Right lobe of liver (tissue), 6 donors: ENCODE data around the gene RAB5IF. TPM values are rescaled to one million over a fixed set of nuclear protein-coding genes. Genes with fewer than 3 reads are reported as not detected.
A peak's percentile ranks its signal among the peaks of the same experiment; 100 is the strongest.

ENCODE experiments used
- ATAC-seq, 4 donors: fragments of 200-7000 bp; cut with Tn5 transposase; one replicate each; pipeline ENCODE4 v1.9.1; 2020; ENCODE audit warnings: mild to moderate bottlenecking in 4 of 4, moderate library complexity in 4 of 4
- DNase-seq, 3 donors: peaks; one replicate each; pipeline ENCODE4 v3.0.0-alpha.2; 2020
- H3K27ac ChIP-seq, 3 donors: fragments of 200-600 bp; one replicate each; pipeline ENCODE4 v1.8.0; 2022
- H3K27me3 ChIP-seq, 2 donors: fragments of 200-600 bp; one replicate each; pipeline ENCODE4 v1.8.0; 2022
- H3K36me3 ChIP-seq, 4 donors: fragments of 200-600 bp; sonication (generic) in 1 of 4; one replicate each; pipeline versions ENCODE4 v1.5.1 to v1.8.0; 2017 to 2022; ENCODE audit warnings: control low read depth in 1 of 4
- H3K4me1 ChIP-seq, 4 donors: fragments of 200-600 bp; sonication (generic) in 1 of 4; one replicate each; pipeline versions ENCODE4 v1.5.1 to v1.8.0; 2017 to 2022; ENCODE audit warnings: control low read depth in 1 of 4
- H3K4me3 ChIP-seq, 3 donors: fragments of 200-600 bp; one replicate each; pipeline ENCODE4 v1.8.0; 2022
- H3K9me3 ChIP-seq, 4 donors: fragments of 200-600 bp; sonication (generic) in 1 of 4; one replicate each; pipeline versions ENCODE4 v1.5.1 to v1.8.0; 2017 to 2022; ENCODE audit warnings: control low read depth in 1 of 4
- POLR2A ChIP-seq: fragments of 450-650 bp; IDR thresholded peaks from one replicate; pipeline ENCODE4 v1.6.1; 2017; ENCODE audit warnings: antibody characterized with exemption, mild to moderate bottlenecking
- WGBS: methylation state at CpG from one replicate; pipeline ENCODE4 v1.1.6; 2018; ENCODE audit warnings: low coverage, low lambda C conversion rate; ENCODE audit not compliant: insufficient coverage; ENCODE audit errors: missing lambda C conversion rate; 5-methylcytosine and 5-hydroxymethylcytosine counted together
- intact Hi-C, 2 donors: fragments of 100-400 bp; cut with DNase I; formaldehyde crosslinking; loops; one replicate each; pipeline versions ENCODE4 v1.11.2 to v1.14.1; 2022
- total RNA-seq, 6 experiments: library from RNA; depleted of rRNA in 2 of 6; stranded (reverse); fragments of >200 nt in 2 of 6; fragmentation: NEBNext Ultra II Directional in 3 of 6; extraction: Animal tissue kit (Norgen Biotek cat#: 25700) in 3 of 6; gene quantifications; one replicate each; pipeline versions ENCODE4 v1.1.0 to v1.2.4, GENCODE V29; 2016 to 2023
- TF ChIP-seq, protein P1 (sequence below), 4 donors: fragments of 200-600 bp in 3 of 4; fragments of 450-650 bp in 1 of 4; IDR thresholded peaks; one replicate each; pipeline versions ENCODE4 v1.5.1 to v1.8.0; 2016 to 2022; ENCODE audit warnings: antibody characterized with exemption in 4 of 4, mild to moderate bottlenecking in 2 of 4
- donor health status: DM: no; HTN: yes; CAD: no.
- donor health status: DM: no; HTN: no; CAD: no.
- donor health status: DM: no; HTN: no; CAD: no.
- donor health status: DM: no; HTN: yes; CAD: no.
- donor health status: DM: no; HTN: yes; CAD: no.

RAB5IF gene
- total RNA-seq, 6 experiments from 2014 or later, result 78.1 to 232 (median 125) TPM

- intact Hi-C loops, result loop anchor here in 1 of 2 donors (10.0 kb wide), 1 partner anchor 141 kb away; no protein-coding TSS in a partner anchor
- DNase-seq, result peak in 1 of 3 donors; percentile 49
- 60% methylated on average over 1 of the region's 3 CpGs for WGBS
- peaks cover 11 to 57% (median 36%) of the 10 kb centered on the region in 4 donors for H3K36me3 ChIP-seq
- TF ChIP-seq, protein P1, sequence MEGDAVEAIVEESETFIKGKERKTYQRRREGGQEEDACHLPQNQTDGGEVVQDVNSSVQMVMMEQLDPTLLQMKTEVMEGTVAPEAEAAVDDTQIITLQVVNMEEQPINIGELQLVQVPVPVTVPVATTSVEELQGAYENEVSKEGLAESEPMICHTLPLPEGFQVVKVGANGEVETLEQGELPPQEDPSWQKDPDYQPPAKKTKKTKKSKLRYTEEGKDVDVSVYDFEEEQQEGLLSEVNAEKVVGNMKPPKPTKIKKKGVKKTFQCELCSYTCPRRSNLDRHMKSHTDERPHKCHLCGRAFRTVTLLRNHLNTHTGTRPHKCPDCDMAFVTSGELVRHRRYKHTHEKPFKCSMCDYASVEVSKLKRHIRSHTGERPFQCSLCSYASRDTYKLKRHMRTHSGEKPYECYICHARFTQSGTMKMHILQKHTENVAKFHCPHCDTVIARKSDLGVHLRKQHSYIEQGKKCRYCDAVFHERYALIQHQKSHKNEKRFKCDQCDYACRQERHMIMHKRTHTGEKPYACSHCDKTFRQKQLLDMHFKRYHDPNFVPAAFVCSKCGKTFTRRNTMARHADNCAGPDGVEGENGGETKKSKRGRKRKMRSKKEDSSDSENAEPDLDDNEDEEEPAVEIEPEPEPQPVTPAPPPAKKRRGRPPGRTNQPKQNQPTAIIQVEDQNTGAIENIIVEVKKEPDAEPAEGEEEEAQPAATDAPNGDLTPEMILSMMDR (IDR thresholded peaks at IDR 0.05), result no peak
- no peak overlapping the region for H3K4me3 ChIP-seq
- H3K27ac ChIP-seq, result no peak overlapping the region
- no peaks in the 10 kb centered on the region for H3K9me3 ChIP-seq
- no peaks in the 10 kb centered on the region for H3K4me1 ChIP-seq
- peak; percentile 36 to 80 (median 40) for ATAC-seq
- no peaks in the 10 kb centered on the region for H3K27me3 ChIP-seq
Observed at GRCh38 chr20:36613974-36614373, 8.4 kb downstream of the RAB5IF start.

GRCh38 chr20:36614781-36615557 is 9.4 kb downstream of the RAB5IF start:
- DNase-seq (no peak), ATAC-seq (peak in 3 of 4 donors; percentile 13 to 31 (median 13))
- Histone ChIP-seq H3K4me3 (no peak overlapping the region), H3K27ac (no peak overlapping the region), H3K9me3 (no peaks in the 10 kb centered on the region), H3K27me3 (no peaks in the 10 kb centered on the region), H3K4me1 (no peaks in the 10 kb centered on the region), H3K36me3 (peaks cover 4 to 48% (median 30%) of the 10 kb centered on the region in 4 donors)
- TF ChIP-seq POLR2A, result no peak
- TF ChIP-seq, protein P1 (IDR thresholded peaks at IDR 0.05), result no peak
- intact Hi-C loops, result loop anchor here in 1 of 2 donors (10.0 kb wide), 1 partner anchor 140 kb away; no protein-coding TSS in a partner anchor
- WGBS, result 82% methylated on average over 11 of the region's 14 CpGs

DNA sequence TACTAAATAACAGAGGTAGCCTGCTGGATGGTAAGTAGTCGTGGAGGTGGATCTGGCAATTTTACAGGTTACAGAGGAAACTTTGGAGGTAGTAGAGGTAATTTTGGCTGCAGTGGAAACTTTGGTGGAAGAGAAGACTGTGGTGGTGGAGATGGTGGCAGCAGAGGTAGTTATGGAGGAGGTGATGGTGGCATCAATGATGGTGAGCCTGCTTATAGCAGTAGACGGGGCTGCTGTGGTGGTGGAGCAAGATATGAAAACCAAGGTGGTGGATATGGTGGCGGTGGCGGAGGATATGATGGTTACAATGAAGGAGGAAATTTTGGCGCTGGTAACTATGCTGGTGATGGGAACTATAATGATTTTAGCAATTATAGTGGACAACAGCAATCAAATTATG is 15.3 kb downstream of the RAB5IF start:
- Histone ChIP-seq H3K36me3 (no peaks in the 10 kb centered on the region), H3K4me3 (no peak overlapping the region), H3K9me3 (no peaks in the 10 kb centered on the region), H3K27ac (no peak overlapping the region), H3K27me3 (no peaks in the 10 kb centered on the region), H3K4me1 (no peaks in the 10 kb centered on the region)
- TF ChIP-seq POLR2A, result no peak
- TF ChIP-seq, protein P1 (IDR thresholded peaks at IDR 0.05), result no peak
- DNase-seq (no peak), ATAC-seq (no peak)
- 93% methylated on average over 5 of the region's 5 CpGs for WGBS
- intact Hi-C loops, result no loop called here

- TF ChIP-seq, protein P1 (IDR thresholded peaks at IDR 0.05), result no peak
- no peak for TF ChIP-seq POLR2A
- H3K27ac ChIP-seq, result no peak overlapping the region
- H3K9me3 ChIP-seq, result no peaks in the 10 kb centered on the region
- no peaks in the 10 kb centered on the region for H3K36me3 ChIP-seq
- no peak for DNase-seq
- no peak overlapping the region for H3K4me3 ChIP-seq
- intact Hi-C loops, result no loop called here
- WGBS, result 63% methylated on average over 2 of the region's 2 CpGs
- no peak for ATAC-seq
- no peaks in the 10 kb centered on the region for H3K4me1 ChIP-seq
- no peaks in the 10 kb centered on the region for H3K27me3 ChIP-seq
Observed at GRCh38 chr20:36623444-36623843, 17.9 kb downstream of the RAB5IF start.
